Osteoblast (primary cell): ENCODE measurements around the gene ATAD5. TPM values are rescaled to one million over a fixed set of nuclear protein-coding genes. Genes with fewer than 3 reads are reported as not detected.
A peak's percentile ranks its signal among the peaks of the same experiment; 100 is the strongest.
"Not testable (repeated sequence)": the region's sequence is repeated elsewhere in the genome, so short reads cannot be mapped to it uniquely, and the experiment has no call there.

Source experiments
- DNase-seq: peaks from one replicate; pipeline ENCODE4 v3.0.0; 2011; ENCODE audit warnings: low spot score, mixed read lengths; ENCODE audit not compliant: insufficient read length; ENCODE audit errors: missing footprints
- H2AFZ ChIP-seq: 2 replicates; pipeline ENCODE4 v1.6.0; 2011; ENCODE audit warnings: mild to moderate bottlenecking, low read length
- H3K27ac ChIP-seq: 2 replicates; pipeline ENCODE4 v1.5.1; 2011; ENCODE audit warnings: mild to moderate bottlenecking, low read depth, low read length, moderate library complexity
- H3K27me3 ChIP-seq: 2 replicates; pipeline ENCODE4 v1.6.0; 2012; ENCODE audit warnings: mild to moderate bottlenecking, control low read depth, inconsistent platforms, low read length, moderate library complexity; ENCODE audit not compliant: insufficient read depth
- H3K36me3 ChIP-seq: 2 replicates; pipeline ENCODE4 v1.5.1; 2011; ENCODE audit warnings: mild to moderate bottlenecking, low read length, control low read depth, moderate library complexity; ENCODE audit not compliant: insufficient read depth
- H3K4me1 ChIP-seq: 2 replicates; pipeline ENCODE4 v1.5.1; 2011; ENCODE audit warnings: mild to moderate bottlenecking, low read length, control low read depth, moderate library complexity; ENCODE audit not compliant: insufficient read depth
- H3K4me2 ChIP-seq: 2 replicates; pipeline ENCODE4 v1.6.0; 2011; ENCODE audit warnings: mild to moderate bottlenecking, low read length; ENCODE audit not compliant: insufficient read depth
- H3K4me3 ChIP-seq: fragments of 200-600 bp; sonication (generic); 3 replicates; pipeline ENCODE4 v1.5.1; 2012; ENCODE audit warnings: mild to moderate bottlenecking, low read length, inconsistent platforms; ENCODE audit not compliant: insufficient read depth
- H3K79me2 ChIP-seq: 2 replicates; pipeline ENCODE4 v1.6.0; 2012; ENCODE audit warnings: mild to moderate bottlenecking, low read length, control low read depth, inconsistent platforms; ENCODE audit not compliant: insufficient read depth
- H3K9me3 ChIP-seq: 2 replicates; pipeline ENCODE4 v1.5.1; 2011; ENCODE audit warnings: low read depth, low read length, control low read depth
- H4K20me1 ChIP-seq: 2 replicates; pipeline ENCODE4 v1.6.0; 2012; ENCODE audit warnings: mild to moderate bottlenecking, low read length, control low read depth; ENCODE audit not compliant: insufficient read depth
- total RNA-seq: library from RNA; depleted of rRNA; stranded (reverse); fragments of >200 nt; gene quantifications from 2 replicates; pipeline ENCODE4 v1.2.3, GENCODE V29; 2012
- TF ChIP-seq, protein P1 (sequence below): IDR thresholded peaks from 2 replicates; pipeline ENCODE4 v1.5.1; 2011; ENCODE audit warnings: mild to moderate bottlenecking, low read depth, low read length, moderate library complexity; ENCODE audit errors: extremely low read depth

The ATAD5 gene
- total RNA-seq, 1 donor: 1.8 TPM

DNA sequence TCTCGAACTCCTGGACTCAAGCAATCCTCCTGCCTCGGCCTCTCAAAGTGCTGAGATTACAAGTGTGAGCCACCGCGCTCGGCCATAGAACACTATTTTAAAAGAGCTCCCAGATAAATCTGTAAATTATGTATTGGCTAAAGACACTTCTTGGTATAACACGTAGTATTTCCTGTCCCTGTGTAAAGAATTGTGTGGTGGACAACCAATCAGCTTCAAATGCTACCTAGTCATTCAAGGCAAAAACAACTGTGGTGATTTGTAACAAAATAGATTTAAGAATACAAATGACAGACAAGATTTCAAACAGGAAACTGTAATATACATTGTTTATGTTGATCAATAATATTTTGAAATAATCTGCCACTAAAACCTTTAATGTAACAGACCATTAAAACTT, 21.9 kb upstream of the ATAD5 start:
- TF ChIP-seq, protein P1, sequence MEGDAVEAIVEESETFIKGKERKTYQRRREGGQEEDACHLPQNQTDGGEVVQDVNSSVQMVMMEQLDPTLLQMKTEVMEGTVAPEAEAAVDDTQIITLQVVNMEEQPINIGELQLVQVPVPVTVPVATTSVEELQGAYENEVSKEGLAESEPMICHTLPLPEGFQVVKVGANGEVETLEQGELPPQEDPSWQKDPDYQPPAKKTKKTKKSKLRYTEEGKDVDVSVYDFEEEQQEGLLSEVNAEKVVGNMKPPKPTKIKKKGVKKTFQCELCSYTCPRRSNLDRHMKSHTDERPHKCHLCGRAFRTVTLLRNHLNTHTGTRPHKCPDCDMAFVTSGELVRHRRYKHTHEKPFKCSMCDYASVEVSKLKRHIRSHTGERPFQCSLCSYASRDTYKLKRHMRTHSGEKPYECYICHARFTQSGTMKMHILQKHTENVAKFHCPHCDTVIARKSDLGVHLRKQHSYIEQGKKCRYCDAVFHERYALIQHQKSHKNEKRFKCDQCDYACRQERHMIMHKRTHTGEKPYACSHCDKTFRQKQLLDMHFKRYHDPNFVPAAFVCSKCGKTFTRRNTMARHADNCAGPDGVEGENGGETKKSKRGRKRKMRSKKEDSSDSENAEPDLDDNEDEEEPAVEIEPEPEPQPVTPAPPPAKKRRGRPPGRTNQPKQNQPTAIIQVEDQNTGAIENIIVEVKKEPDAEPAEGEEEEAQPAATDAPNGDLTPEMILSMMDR: no peak
- peaks cover 59% of the 10 kb centered on the region for H3K79me2 ChIP-seq

DNA sequence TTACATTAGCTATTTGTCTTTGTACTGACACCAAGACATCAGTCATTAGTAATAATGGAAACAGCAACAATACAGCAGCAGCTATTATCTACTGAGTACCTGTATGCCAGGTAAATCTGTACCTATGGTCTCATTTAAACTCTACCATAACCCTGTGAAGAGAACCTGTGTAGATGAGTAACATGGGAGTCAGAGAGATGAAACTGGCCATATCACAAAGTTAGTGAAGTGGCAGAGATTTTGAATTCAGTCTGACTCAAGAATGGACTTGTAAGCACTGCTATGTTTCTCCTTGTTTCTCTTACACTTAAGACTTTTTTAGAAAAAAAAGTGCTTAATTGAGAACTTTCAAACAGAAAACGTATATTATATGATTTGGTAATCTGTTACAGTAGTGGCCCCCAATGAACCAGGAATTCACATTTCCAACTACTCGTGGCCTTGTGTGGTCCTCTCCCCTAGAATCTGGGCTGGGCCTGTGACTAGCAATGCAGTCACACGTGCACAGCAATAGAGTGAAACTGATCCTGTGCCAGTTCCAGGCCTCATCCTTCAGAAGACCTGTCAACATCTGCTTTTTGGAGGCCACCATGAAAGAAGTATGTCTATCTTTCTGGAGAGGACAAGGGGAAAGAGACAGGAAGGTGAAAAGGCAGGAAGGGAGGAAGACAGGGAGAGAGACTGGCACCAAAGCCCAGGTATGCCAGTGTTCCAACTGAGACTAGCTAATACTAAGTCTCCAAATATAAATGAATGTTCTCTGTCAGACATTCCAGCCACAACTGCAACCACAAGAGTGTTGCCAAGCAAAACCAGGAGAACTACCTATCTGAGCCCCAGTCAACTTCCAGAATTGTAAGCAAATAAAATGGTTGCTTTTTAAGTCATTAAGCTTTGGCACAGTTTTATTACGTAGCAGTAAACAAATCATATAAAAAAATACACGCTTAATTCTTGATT, 19.3 kb upstream of the ATAD5 start:
- H3K36me3 ChIP-seq: peaks cover 4% of the 10 kb centered on the region
- TF ChIP-seq, protein P1: no peak
- peak overlapping the region; percentile 60 for H3K27ac ChIP-seq
- H3K9me3 ChIP-seq: no peaks in the 10 kb centered on the region
- H3K4me2 ChIP-seq: peak overlapping the region; percentile 30
- H4K20me1 ChIP-seq: peaks cover 8% of the 10 kb centered on the region
- H3K27me3 ChIP-seq: no peaks in the 10 kb centered on the region
- peaks cover 70% of the 10 kb centered on the region for H3K79me2 ChIP-seq
- H3K4me3 ChIP-seq: no peak overlapping the region
- no peak for DNase-seq
- H2AFZ ChIP-seq: no peak overlapping the region
- peaks cover 14% of the 10 kb centered on the region for H3K4me1 ChIP-seq

More for the DNA sequence above, 21.9 kb upstream of the ATAD5 start:
- no peaks in the 10 kb centered on the region for H3K9me3 ChIP-seq
- peaks cover 4% of the 10 kb centered on the region for H3K36me3 ChIP-seq
- H3K4me1 ChIP-seq: peaks cover 14% of the 10 kb centered on the region
- H3K27me3 ChIP-seq: no peaks in the 10 kb centered on the region
- DNase-seq: no peak
- H2AFZ ChIP-seq: no peak overlapping the region
- H3K4me2 ChIP-seq: no peak overlapping the region
- no peak overlapping the region for H3K4me3 ChIP-seq
- peaks cover 8% of the 10 kb centered on the region for H4K20me1 ChIP-seq
- H3K27ac ChIP-seq: no peak overlapping the region

DNA sequence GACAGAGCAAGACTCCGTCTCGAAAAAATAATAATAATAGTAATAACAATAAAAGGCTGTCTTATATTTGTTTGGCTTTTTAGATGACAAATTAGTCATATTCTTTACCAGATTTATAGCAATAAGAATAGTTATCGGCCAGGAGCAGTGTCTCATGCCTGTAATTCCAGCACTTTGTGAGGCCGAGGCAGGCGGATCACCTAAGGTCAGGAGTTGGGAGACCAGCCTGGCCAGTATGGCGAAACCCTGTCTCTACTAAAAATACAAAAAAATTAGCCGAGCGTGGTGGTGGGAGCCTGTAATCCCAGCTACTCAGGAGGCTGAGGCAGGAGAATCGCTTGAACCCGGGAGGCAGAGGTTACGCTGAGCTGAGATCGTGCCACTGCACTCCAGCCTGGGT, 17.5 kb upstream of the ATAD5 start:
- H3K36me3 ChIP-seq, H3K27me3 ChIP-seq, H4K20me1 ChIP-seq, H3K4me2 ChIP-seq, H3K27ac ChIP-seq, DNase-seq, H3K9me3 ChIP-seq, H2AFZ ChIP-seq, H3K4me3 ChIP-seq: not testable (repeated sequence)
- H3K79me2 ChIP-seq: peaks cover 68% of the 10 kb centered on the region
- peaks cover 14% of the 10 kb centered on the region for H3K4me1 ChIP-seq

DNA sequence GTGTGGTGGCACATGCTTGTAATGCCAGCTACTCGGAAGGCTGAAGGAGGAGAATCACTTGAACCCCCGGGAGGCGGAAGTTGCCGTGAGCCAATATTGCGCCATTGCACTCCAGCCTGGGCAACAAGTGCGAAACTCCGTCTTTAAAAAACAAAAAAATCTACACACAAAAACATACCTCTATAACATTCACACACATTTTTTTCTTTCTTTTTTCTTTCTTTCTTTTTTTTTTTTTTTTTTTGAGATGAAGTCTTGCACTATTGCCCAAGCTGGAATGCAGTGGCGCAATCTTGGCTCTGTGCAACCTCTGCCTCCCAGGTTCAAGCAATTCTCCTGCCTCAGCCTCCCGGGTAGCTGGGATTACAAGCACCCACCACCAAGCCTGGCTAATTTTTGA, 16.9 kb upstream of the ATAD5 start:
- peaks cover 68% of the 10 kb centered on the region for H3K79me2 ChIP-seq
- DNase-seq, H3K4me2 ChIP-seq, H3K36me3 ChIP-seq, H4K20me1 ChIP-seq, H3K9me3 ChIP-seq, H2AFZ ChIP-seq, H3K27me3 ChIP-seq, H3K27ac ChIP-seq, H3K4me3 ChIP-seq: not testable (repeated sequence)
- peaks cover 14% of the 10 kb centered on the region for H3K4me1 ChIP-seq

DNA sequence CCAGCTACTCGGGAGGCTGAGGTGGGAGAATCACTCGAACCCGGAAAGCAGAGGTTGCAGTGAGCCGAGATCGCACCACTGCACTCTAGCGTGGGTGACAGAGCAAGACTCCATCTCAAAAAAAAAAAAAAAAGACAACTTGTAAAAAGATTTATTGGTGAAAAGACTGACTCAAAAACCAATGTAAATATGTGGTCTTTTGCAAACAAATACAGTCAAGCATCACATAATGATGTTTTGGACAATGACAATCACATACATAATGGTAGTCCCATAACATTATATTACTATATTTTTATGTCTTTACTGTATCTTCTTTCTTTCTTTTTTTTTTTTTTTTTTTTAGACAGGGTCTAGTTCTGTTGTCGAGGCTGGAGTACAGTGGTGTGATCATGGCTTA, 15.6 kb upstream of the ATAD5 start:
- Histone ChIP-seq H3K27me3 (no peaks in the 10 kb centered on the region), H3K79me2 (peaks cover 70% of the 10 kb centered on the region), H3K4me1 (peaks cover 14% of the 10 kb centered on the region), H4K20me1 (peaks cover 5% of the 10 kb centered on the region), H3K4me3 (no peak overlapping the region), H3K9me3 (no peaks in the 10 kb centered on the region), H3K4me2 (no peak overlapping the region), H3K27ac (no peak overlapping the region), H3K36me3 (no peaks in the 10 kb centered on the region), H2AFZ (no peak overlapping the region)
- DNase-seq: no peak
- TF ChIP-seq, protein P1: no peak
